Gastrocnemius medialis (tissue), 4 donors: ENCODE data around the gene SLC9C1.

Source experiments
- POLR2A ChIP-seq, 2 donors: fragments of 450-650 bp; IDR thresholded peaks; one replicate each; pipeline ENCODE4 v1.6.1; 2017; ENCODE audit warnings: antibody characterized with exemption in 2 of 2, mild to moderate bottlenecking in 2 of 2, moderate library complexity in 2 of 2
- TF ChIP-seq, protein P1 (sequence below), 5 experiments: fragments of 450-650 bp in 3 of 5; fragments of 200-600 bp in 2 of 5; sonication (generic) in 2 of 5; IDR thresholded peaks in 4 of 5; conservative IDR thresholded peaks in 1 of 5; 1 replicate in 4 of 5; 2 replicates in 1 of 5; pipeline ENCODE4 v1.5.1; 2016 to 2019; ENCODE audit warnings: antibody characterized with exemption in 5 of 5, mild to moderate bottlenecking in 3 of 5, moderate library complexity in 3 of 5

DNA sequence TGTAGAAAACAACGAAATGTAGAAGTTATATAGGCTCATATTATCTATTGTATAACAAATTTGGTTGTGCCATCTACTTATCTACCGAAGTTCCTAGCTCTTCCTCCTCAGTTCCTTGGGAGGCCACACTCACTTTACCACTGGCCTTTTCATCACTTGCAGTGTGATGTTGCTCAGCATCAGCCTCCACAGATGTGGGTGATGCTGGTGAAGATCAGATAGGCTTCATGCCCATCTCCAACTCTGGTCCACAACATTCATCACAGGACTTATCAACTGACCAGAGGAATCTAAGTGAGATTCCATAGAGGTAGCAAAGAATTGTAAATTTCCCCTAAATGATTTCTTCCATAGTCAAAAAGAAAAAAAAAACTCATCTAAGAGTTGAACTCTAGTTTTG, 47.4 kb upstream of the SLC9C1 start:
- TF ChIP-seq, protein P1, sequence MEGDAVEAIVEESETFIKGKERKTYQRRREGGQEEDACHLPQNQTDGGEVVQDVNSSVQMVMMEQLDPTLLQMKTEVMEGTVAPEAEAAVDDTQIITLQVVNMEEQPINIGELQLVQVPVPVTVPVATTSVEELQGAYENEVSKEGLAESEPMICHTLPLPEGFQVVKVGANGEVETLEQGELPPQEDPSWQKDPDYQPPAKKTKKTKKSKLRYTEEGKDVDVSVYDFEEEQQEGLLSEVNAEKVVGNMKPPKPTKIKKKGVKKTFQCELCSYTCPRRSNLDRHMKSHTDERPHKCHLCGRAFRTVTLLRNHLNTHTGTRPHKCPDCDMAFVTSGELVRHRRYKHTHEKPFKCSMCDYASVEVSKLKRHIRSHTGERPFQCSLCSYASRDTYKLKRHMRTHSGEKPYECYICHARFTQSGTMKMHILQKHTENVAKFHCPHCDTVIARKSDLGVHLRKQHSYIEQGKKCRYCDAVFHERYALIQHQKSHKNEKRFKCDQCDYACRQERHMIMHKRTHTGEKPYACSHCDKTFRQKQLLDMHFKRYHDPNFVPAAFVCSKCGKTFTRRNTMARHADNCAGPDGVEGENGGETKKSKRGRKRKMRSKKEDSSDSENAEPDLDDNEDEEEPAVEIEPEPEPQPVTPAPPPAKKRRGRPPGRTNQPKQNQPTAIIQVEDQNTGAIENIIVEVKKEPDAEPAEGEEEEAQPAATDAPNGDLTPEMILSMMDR (IDR thresholded peaks at IDR 0.05 in 4 of 5, conservative IDR thresholded peaks at IDR 0.05 in 1 of 5), result no peak
- no peak for TF ChIP-seq POLR2A (IDR thresholded peaks at IDR 0.05)
